ENCODE results near the gene MACROH2A2. TPM values are rescaled to one million over a fixed set of nuclear protein-coding genes. Genes with fewer than 3 reads are reported as not detected.

Gene MACROH2A2
- total and polyA plus RNA-seq, 2 of the 13 experiments (the other 11 are each of a cell fraction or from before 2014, with no cell fraction given) = 9.8 to 43.1 TPM

- TF ChIP-seq MYNN (CRISPR knock-in tag; IDR thresholded peaks at IDR 0.05; ENCODE audit: low read depth) (no peak; the same call in 1 of the 2 replicates), HNRNPLL (IDR thresholded peaks at IDR 0.05; ENCODE audit: low read depth, low read length, poor library complexity, severe bottlenecking) (no peak), ATRX (CRISPR knock-in tag; IDR thresholded peaks at IDR 0.05; ENCODE audit: borderline replicate concordance) (no peak), HHEX (CRISPR knock-in tag; IDR thresholded peaks at IDR 0.05) (no peak), RBAK (CRISPR knock-in tag; IDR thresholded peaks at IDR 0.05) (no peak), MAFK (conservative IDR thresholded peaks at IDR 0.05 in 1 of 2, IDR thresholded peaks at IDR 0.05 in 1 of 2; ENCODE audit: low read length in 2 of 2) (peak; percentile 54 to 83), NFRKB (IDR thresholded peaks at IDR 0.05) (no peak), ELF4 (CRISPR knock-in tag; IDR thresholded peaks at IDR 0.05; ENCODE audit: borderline replicate concordance) (0 out of 2 replicates have a peak, but pooled peaks have one; percentile 24), MED13 (CRISPR knock-in tag; IDR thresholded peaks at IDR 0.05) (peak; percentile 89; the same call in 1 of the 2 replicates), ZNF547 (CRISPR knock-in tag; IDR thresholded peaks at IDR 0.05) (no peak), SCMH1 (CRISPR knock-in tag; IDR thresholded peaks at IDR 0.05; ENCODE audit: borderline replicate concordance) (no peak), SRSF1 (optimal IDR thresholded peaks at IDR 0.05; ENCODE audit: low read depth, low read length) (no peak), ZSCAN21 (CRISPR knock-in tag; IDR thresholded peaks at IDR 0.05; ENCODE audit: borderline replicate concordance) (peak; percentile 71; the same call in 1 of the 2 replicates), AKNA (CRISPR knock-in tag; IDR thresholded peaks at IDR 0.05; ENCODE audit: borderline replicate concordance) (no peak), MIER3 (CRISPR knock-in tag; IDR thresholded peaks at IDR 0.05; ENCODE audit: borderline replicate concordance) (peak; percentile 67; the same call in 1 of the 2 replicates), SKI (IDR thresholded peaks at IDR 0.05; ENCODE audit: partially characterized antibody) (peak; percentile 100), MED1 (CRISPR knock-in tag; IDR thresholded peaks at IDR 0.05) (peak; percentile 94), ZNF563 (CRISPR knock-in tag; IDR thresholded peaks at IDR 0.05) (no peak), HMG20B (CRISPR knock-in tag; conservative IDR thresholded peaks at IDR 0.05) (no peak), ZFP62 (CRISPR knock-in tag; IDR thresholded peaks at IDR 0.05) (no peak), ETV5 (CRISPR knock-in tag; IDR thresholded peaks at IDR 0.05; ENCODE audit: borderline replicate concordance) (peak; percentile 94)
- TF ChIP-seq, protein P1, sequence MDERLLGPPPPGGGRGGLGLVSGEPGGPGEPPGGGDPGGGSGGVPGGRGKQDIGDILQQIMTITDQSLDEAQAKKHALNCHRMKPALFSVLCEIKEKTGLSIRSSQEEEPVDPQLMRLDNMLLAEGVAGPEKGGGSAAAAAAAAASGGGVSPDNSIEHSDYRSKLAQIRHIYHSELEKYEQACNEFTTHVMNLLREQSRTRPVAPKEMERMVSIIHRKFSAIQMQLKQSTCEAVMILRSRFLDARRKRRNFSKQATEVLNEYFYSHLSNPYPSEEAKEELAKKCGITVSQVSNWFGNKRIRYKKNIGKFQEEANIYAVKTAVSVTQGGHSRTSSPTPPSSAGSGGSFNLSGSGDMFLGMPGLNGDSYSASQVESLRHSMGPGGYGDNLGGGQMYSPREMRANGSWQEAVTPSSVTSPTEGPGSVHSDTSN (CRISPR knock-in tag; IDR thresholded peaks at IDR 0.05) = no peak
- TF ChIP-seq, protein P2, sequence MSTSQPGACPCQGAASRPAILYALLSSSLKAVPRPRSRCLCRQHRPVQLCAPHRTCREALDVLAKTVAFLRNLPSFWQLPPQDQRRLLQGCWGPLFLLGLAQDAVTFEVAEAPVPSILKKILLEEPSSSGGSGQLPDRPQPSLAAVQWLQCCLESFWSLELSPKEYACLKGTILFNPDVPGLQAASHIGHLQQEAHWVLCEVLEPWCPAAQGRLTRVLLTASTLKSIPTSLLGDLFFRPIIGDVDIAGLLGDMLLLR (CRISPR knock-in tag; IDR thresholded peaks at IDR 0.05) = no peak
Observed at GRCh38 chr10:70132098-70133029, 79.7 kb downstream of the MACROH2A2 start, which contains the start of gene AIFM2 (continued).
